KMS-11 (cell line): ENCODE data around the gene KISS1R.

ENCODE experiments used
- H2AFZ ChIP-seq: fragments of 200-600 bp; sonication (generic); 2 replicates; pipeline ENCODE4 v1.6.1; 2016; ENCODE audit warnings: antibody characterized with exemption, mixed run types, low read depth
- H3K27ac ChIP-seq: fragments of 200-600 bp; sonication (generic); 2 replicates; pipeline ENCODE4 v1.6.1; 2016; ENCODE audit warnings: mild to moderate bottlenecking, mixed run types
- H3K27me3 ChIP-seq: fragments of 200-600 bp; sonication (generic); 2 replicates; pipeline ENCODE4 v1.6.1; 2017; ENCODE audit warnings: mild to moderate bottlenecking, low read depth, mixed run types, moderate library complexity; ENCODE audit not compliant: insufficient read depth
- H3K36me3 ChIP-seq: fragments of 200-600 bp; sonication (generic); 2 replicates; pipeline ENCODE4 v1.6.1; 2017; ENCODE audit warnings: mild to moderate bottlenecking, mixed run types; ENCODE audit not compliant: insufficient read depth
- H3K4me1 ChIP-seq: fragments of 200-600 bp; sonication (generic); 2 replicates; pipeline ENCODE4 v1.6.1; 2016; ENCODE audit warnings: mild to moderate bottlenecking, low read depth, mixed run types; ENCODE audit not compliant: poor library complexity, severe bottlenecking
- H3K4me2 ChIP-seq: fragments of 200-600 bp; sonication (generic); 2 replicates; pipeline ENCODE4 v1.7.0; 2016; ENCODE audit warnings: mild to moderate bottlenecking, mixed run types
- H3K4me3 ChIP-seq: fragments of 200-600 bp; sonication (generic); IDR thresholded peaks from 2 replicates; pipeline ENCODE4 v1.6.1; 2017; ENCODE audit warnings: low read depth, low read length, mixed read lengths; ENCODE audit not compliant: insufficient read depth
- H3K79me2 ChIP-seq: fragments of 200-600 bp; sonication (generic); 2 replicates; pipeline ENCODE4 v1.6.1; 2016; ENCODE audit warnings: low read depth, mixed run types; ENCODE audit not compliant: insufficient read depth
- H3K9ac ChIP-seq: fragments of 200-600 bp; sonication (generic); 2 replicates; pipeline ENCODE4 v1.6.1; 2016; ENCODE audit warnings: mild to moderate bottlenecking, mixed run types
- H4K20me1 ChIP-seq: fragments of 200-600 bp; sonication (generic); 2 replicates; pipeline ENCODE4 v1.6.1; 2016; ENCODE audit warnings: mild to moderate bottlenecking, mixed run types; ENCODE audit not compliant: insufficient read depth
- CTCF ChIP-seq: fragments of 200-600 bp; sonication (generic); conservative IDR thresholded peaks from 2 replicates; pipeline ENCODE4 v1.6.1; 2017; ENCODE audit warnings: low read depth, mild to moderate bottlenecking, antibody characterized with exemption, low read length, moderate library complexity, mixed read lengths

Gene KISS1R

GRCh38 chr19:925526-926322 is 8.6 kb downstream of the KISS1R start, which contains the start of gene ARID3A:
Gene ARID3A, plus strand, starts transcription at chr19:926035. Its CDS starts 3,494 bp downstream, at chr19:929529.
- Histone ChIP-seq H3K4me3 (no peak within 1 kb of the TSS), H3K79me2 (peaks cover 4% of the 10 kb centered on the region; the same call in 1 of the 2 replicates), H3K9ac (peak within 1 kb of the TSS; percentile 93), H4K20me1 (no peaks in the 10 kb centered on the region), H3K27ac (peak within 1 kb of the TSS; percentile 82), H3K4me2 (peak within 1 kb of the TSS; percentile 80), H2AFZ (peak within 1 kb of the TSS; percentile 82), H3K36me3 (no peaks in the 10 kb centered on the region), H3K27me3 (peaks cover 5% of the 10 kb centered on the region; the same call in 1 of the 2 replicates), H3K4me1 (peaks cover 6% of the 10 kb centered on the region)
- no peak for TF ChIP-seq CTCF

DNA sequence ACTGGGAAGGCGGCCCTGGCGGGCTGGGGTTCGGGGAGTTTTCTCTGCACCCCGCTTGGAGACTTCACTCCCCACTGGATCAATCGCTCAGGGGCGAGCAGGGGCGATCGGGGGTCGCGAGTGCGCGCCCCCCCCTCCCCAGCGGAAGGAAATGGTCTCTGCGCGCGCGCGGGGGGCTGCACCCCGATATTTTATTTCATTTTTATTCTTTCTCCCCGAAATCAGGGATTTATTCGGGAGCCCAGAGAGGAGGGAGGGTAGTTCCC is 9.1 kb downstream of the KISS1R start:
- Histone ChIP-seq H3K36me3 (no peaks in the 10 kb centered on the region), H3K9ac (peak overlapping the region; percentile 63; the same call in 1 of the 2 replicates), H3K4me2 (peak overlapping the region; percentile 78), H3K79me2 (peaks cover 4% of the 10 kb centered on the region; the same call in 1 of the 2 replicates), H3K4me3 (no peak overlapping the region), H3K27ac (peak overlapping the region; percentile 42), H3K27me3 (peaks cover 2% of the 10 kb centered on the region; the same call in 1 of the 2 replicates), H4K20me1 (no peaks in the 10 kb centered on the region), H3K4me1 (peaks cover 6% of the 10 kb centered on the region), H2AFZ (peak overlapping the region; percentile 66)
- TF ChIP-seq CTCF, result no peak

DNA sequence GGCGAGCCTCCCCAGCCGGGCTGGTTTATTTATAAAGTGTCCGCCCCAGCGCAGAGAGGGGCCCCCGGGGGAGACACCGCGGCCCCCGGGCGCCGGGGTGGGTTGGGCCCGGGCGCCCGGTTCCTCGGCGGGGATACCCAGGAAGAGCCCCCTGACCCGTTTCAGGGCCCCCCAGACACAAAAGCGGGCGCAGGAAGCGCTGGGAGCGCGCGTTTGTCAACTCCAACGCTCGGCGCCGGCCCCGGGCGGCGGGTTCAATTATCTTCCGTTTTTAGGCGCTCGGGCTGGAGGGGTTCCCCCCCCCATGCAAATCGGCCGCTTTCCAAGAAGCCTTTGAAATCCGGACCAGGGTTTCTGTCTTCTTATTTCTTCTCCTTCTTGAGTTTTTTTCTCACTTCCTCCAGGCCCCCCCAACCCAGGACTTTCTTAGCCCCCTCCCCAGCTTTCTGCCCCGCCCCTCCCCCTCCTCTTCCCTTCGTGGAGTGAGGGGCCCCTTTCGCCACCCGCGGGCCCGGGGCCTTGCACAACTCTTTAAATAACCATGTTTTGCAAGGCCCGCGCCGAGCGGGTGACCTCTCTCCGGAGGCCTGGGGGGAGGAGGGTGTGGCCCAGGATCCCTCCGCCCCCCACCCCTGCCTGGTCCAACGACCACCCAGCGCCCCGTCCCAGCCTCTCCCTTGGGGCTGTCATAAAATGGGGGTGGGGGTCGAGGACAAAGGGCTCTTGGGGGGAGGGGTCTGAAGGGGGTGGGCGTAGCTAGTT is 9.6 kb downstream of the KISS1R start:
- TF ChIP-seq CTCF, result no peak
- peaks cover 6% of the 10 kb centered on the region for H3K4me1 ChIP-seq
- H3K4me3 ChIP-seq, result no peak overlapping the region
- peak overlapping the region; percentile 66 for H2AFZ ChIP-seq
- H3K36me3 ChIP-seq, result no peaks in the 10 kb centered on the region
- H3K9ac ChIP-seq, result peak overlapping the region; percentile 63; the same call in 1 of the 2 replicates
- H3K79me2 ChIP-seq, result peaks cover 4% of the 10 kb centered on the region; the same call in 1 of the 2 replicates
- peak overlapping the region; percentile 78 for H3K4me2 ChIP-seq
- H3K27ac ChIP-seq, result peak overlapping the region; percentile 42
- H3K27me3 ChIP-seq, result no peaks in the 10 kb centered on the region; the same call in 1 of the 2 replicates
- H4K20me1 ChIP-seq, result no peaks in the 10 kb centered on the region

GRCh38 chr19:927351-927779 is 10.2 kb downstream of the KISS1R start:
- no peaks in the 10 kb centered on the region for H3K27me3 ChIP-seq
- no peaks in the 10 kb centered on the region for H4K20me1 ChIP-seq
- no peak overlapping the region for H2AFZ ChIP-seq
- TF ChIP-seq CTCF, result no peak
- peak overlapping the region; percentile 63; the same call in 1 of the 2 replicates for H3K9ac ChIP-seq
- H3K79me2 ChIP-seq, result peaks cover 4% of the 10 kb centered on the region; the same call in 1 of the 2 replicates
- H3K4me3 ChIP-seq, result no peak overlapping the region
- H3K4me1 ChIP-seq, result peaks cover 4% of the 10 kb centered on the region
- H3K27ac ChIP-seq, result no peak overlapping the region
- 0 out of 2 replicates have a peak overlapping the region, but pooled peaks have one; percentile 78 for H3K4me2 ChIP-seq
- no peaks in the 10 kb centered on the region for H3K36me3 ChIP-seq
